ENCODE results near the gene GSG1. TPM values are rescaled to one million over a fixed set of nuclear protein-coding genes. Genes with fewer than 3 reads are reported as not detected.

Gene GSG1
- total and polyA plus RNA-seq, 2 of the 8 experiments (the other 6 are each of a cell fraction or from before 2014, with no cell fraction given): 0.89 to 1.4 TPM

DNA sequence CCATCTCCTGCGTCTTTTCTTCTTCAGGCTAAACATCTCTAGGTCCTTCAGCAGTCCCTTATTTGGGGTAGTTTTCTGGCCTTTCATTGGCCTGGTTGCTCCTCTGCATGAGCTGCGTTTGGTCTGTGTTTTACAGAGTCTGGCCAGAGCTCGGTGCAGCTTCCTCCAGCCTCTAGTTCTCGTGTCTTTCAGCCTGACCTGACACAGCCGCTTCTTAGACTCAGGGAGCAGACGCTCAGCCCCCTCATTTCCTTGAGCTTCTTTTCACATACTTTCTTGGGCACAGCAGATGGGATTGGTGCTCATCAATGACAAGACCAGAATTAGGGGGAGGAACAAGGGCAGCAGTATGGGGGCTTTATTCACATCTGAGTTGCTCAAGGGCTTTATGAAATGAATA, 13.6 kb upstream of the GSG1 start:
- H2AFZ ChIP-seq (ENCODE audit: low read length): 0 out of 2 replicates have a peak overlapping the region, but pooled peaks have one; percentile 52
- no peak overlapping the region for H3K18ac ChIP-seq (ENCODE audit: extremely low read depth, low read length)
- H3K23me2 ChIP-seq (ENCODE audit: low read depth, low read length): no peaks in the 10 kb centered on the region
- no peak overlapping the region for H3K4me3 ChIP-seq (ENCODE audit: extremely low read depth in 1 of 4, insufficient read depth in 2 of 4, low read depth in 3 of 4, low read length in 4 of 4)
- no peak overlapping the region for H2AK5ac ChIP-seq (ENCODE audit: low read depth, low read length)
- no peak overlapping the region for H2BK15ac ChIP-seq (ENCODE audit: low read length)
- H2BK12ac ChIP-seq (ENCODE audit: low read depth, low read length): no peak overlapping the region; the same call in 1 of the 2 replicates
- no peaks in the 10 kb centered on the region for H3K79me2 ChIP-seq (ENCODE audit: control insufficient read depth in 1 of 2, insufficient read depth in 2 of 2, low read length in 2 of 2)
- H3K4me1 ChIP-seq (replicated peaks in 1 of 4; ENCODE audit: control insufficient read depth in 3 of 4, insufficient read depth in 4 of 4, low read length in 3 of 4): peaks cover 0 to 13% (median 7%) of the 10 kb centered on the region in 4 experiments; a peak in 6 of 7 replicates
- H4K5ac ChIP-seq (ENCODE audit: insufficient read length, low read depth, low read length): no peak overlapping the region
- no peak overlapping the region for H3K27ac ChIP-seq (ENCODE audit: low read depth, low read length)
- TF ChIP-seq SIX5 (IDR thresholded peaks at IDR 0.05; ENCODE audit: low read depth, low read length): no peak
- no peak for TF ChIP-seq CHD1 (IDR thresholded peaks at IDR 0.05; ENCODE audit: low read depth, low read length)
- TF ChIP-seq SP2 (IDR thresholded peaks at IDR 0.05; ENCODE audit: low read length): no peak
- TF ChIP-seq FOSL1 (IDR thresholded peaks at IDR 0.05; ENCODE audit: insufficient read depth, low read depth, low read length): no peak
- TF ChIP-seq TEAD4 (IDR thresholded peaks at IDR 0.05; ENCODE audit: low read depth, low read length): no peak
- TF ChIP-seq HDAC6 (IDR thresholded peaks at IDR 0.05; ENCODE audit: low read depth, low read length): no peak
- H3K9ac ChIP-seq (replicated peaks in 1 of 4; ENCODE audit: extremely low read depth in 1 of 4, low read depth in 3 of 4, low read length in 3 of 4): no peak overlapping the region
- H3K36me3 ChIP-seq (ENCODE audit: control insufficient read depth in 2 of 4, insufficient read depth in 4 of 4, low read length in 3 of 4): no peaks in the 10 kb centered on the region
- no peak for DNase-seq (ENCODE audit: low read depth in 1 of 2, low spot score in 2 of 2)
- no peak overlapping the region for H3K4ac ChIP-seq (replicated peaks; ENCODE audit: insufficient read length, low read depth, low read length)
- no peak overlapping the region for H2BK5ac ChIP-seq (ENCODE audit: low read depth, low read length)
- no peak for FAIRE-seq
- POLR2A ChIA-PET (ENCODE audit: partially characterized antibody): interaction anchor here (1.2 to 1.4 kb wide), 2 partner anchors 11 to 16 kb away, joined by 4 to 5 read pairs; no protein-coding TSS in a partner anchor
- no peak overlapping the region for H4K91ac ChIP-seq (replicated peaks; ENCODE audit: insufficient read length, low read length)
- no peaks in the 10 kb centered on the region for H3K79me1 ChIP-seq (ENCODE audit: low read depth, low read length)
- CTCF ChIA-PET (ENCODE audit: partially characterized antibody): interaction anchor here (0.7 to 4.9 kb wide), 16 partner anchors 8 to 131 kb away, joined by 3 to 25 read pairs (median 4); partner anchors contain the start of gene EMP1
- H4K20me1 ChIP-seq (replicated peaks in 1 of 2; ENCODE audit: control insufficient read depth in 1 of 2, insufficient read depth in 2 of 2, low read length in 2 of 2): no peaks in the 10 kb centered on the region
- no peak overlapping the region for H2BK20ac ChIP-seq (ENCODE audit: low read length)
- no peak overlapping the region for H2BK120ac ChIP-seq (replicated peaks; ENCODE audit: low read depth, low read length)
- no peak overlapping the region for H4K8ac ChIP-seq (ENCODE audit: extremely low read depth, insufficient read depth, low read length)
- no peak overlapping the region for H3K14ac ChIP-seq (ENCODE audit: insufficient read length)
- H3K56ac ChIP-seq (replicated peaks; ENCODE audit: insufficient read length, low read depth, low read length): no peak overlapping the region
- H3K9me3 ChIP-seq (ENCODE audit: insufficient read depth in 2 of 2, low read depth in 1 of 2, low read length in 1 of 2): peaks cover 0 to under 1% of the 10 kb centered on the region in 2 experiments; a peak in 2 of 4 replicates
- peaks cover 0 to 3% (median 0%) of the 10 kb centered on the region in 4 experiments; a peak in 1 of 7 replicates for H3K27me3 ChIP-seq (replicated peaks in 1 of 4; ENCODE audit: control insufficient read depth in 3 of 4, extremely low read depth in 1 of 4, insufficient read depth in 3 of 4, low read length in 3 of 4)
- no peak overlapping the region for H3K23ac ChIP-seq (ENCODE audit: insufficient read length)
- WGBS, 2 experiments (ENCODE audit: extremely low coverage in 1 of 2, insufficient coverage in 1 of 2, insufficient read length in 1 of 2, insufficient replicate concordance in 2 of 2, low coverage in 1 of 2, low lambda C conversion rate in 2 of 2, missing lambda C conversion rate in 1 of 2): 74% methylated on average over 6 of the region's 6 CpGs; no CpG with 5 or more reads in 1 of the 2 experiments
- peak overlapping the region in 1 of 2 experiments; percentile 11; a peak in 1 of 4 replicates for H3K4me2 ChIP-seq (ENCODE audit: insufficient read depth in 1 of 2, low read depth in 2 of 2, low read length in 2 of 2)

Data from H1 (cell line).